ENCODE measurements around the gene C10orf71.

Gene C10orf71

GRCh38 chr10:49290607-49291006 lies 8.4 kb upstream of the C10orf71 start:
- DNase-seq (ENCODE audit: low spot score), result no peak

GRCh38 chr10:49292565-49293207 lies 6.3 kb upstream of the C10orf71 start:
- no peak for DNase-seq (ENCODE audit: low spot score)

GRCh38 chr10:49293208-49293603 lies 5.8 kb upstream of the C10orf71 start:
- DNase-seq (ENCODE audit: low spot score), result no peak

- DNase-seq (ENCODE audit: low spot score), result no peak
Measured at GRCh38 chr10:49294731-49295130, 4.2 kb upstream of the C10orf71 start.

GRCh38 chr10:49295297-49295696 lies 3.7 kb upstream of the C10orf71 start:
- DNase-seq (ENCODE audit: low spot score), result no peak

- no peak for DNase-seq (ENCODE audit: low spot score)
Measured at GRCh38 chr10:49296382-49296781, 2.6 kb upstream of the C10orf71 start.

- no peak for DNase-seq (ENCODE audit: low spot score)
Measured at GRCh38 chr10:49296836-49297235, 2.1 kb upstream of the C10orf71 start.

- DNase-seq (ENCODE audit: low spot score), result no peak
Measured at GRCh38 chr10:49297818-49298670, 926 bp upstream of the C10orf71 start.

GRCh38 chr10:49298671-49298982 lies 343 bp upstream of the C10orf71 start:
- peak; percentile 51 for DNase-seq (ENCODE audit: low spot score)

- no peak for DNase-seq (ENCODE audit: low spot score)
Measured at GRCh38 chr10:49299816-49300139, 808 bp downstream of the C10orf71 start.

GRCh38 chr10:49300140-49300974 lies 1.4 kb downstream of the C10orf71 start:
- DNase-seq (ENCODE audit: low spot score), result no peak

GRCh38 chr10:49301302-49301701 lies 2.3 kb downstream of the C10orf71 start:
- DNase-seq (ENCODE audit: low spot score), result no peak

- DNase-seq (ENCODE audit: low spot score), result no peak
Measured at GRCh38 chr10:49302088-49302487, 3.1 kb downstream of the C10orf71 start.

- no peak for DNase-seq (ENCODE audit: low spot score)
Measured at GRCh38 chr10:49303711-49304110, 4.7 kb downstream of the C10orf71 start.

- no peak for DNase-seq (ENCODE audit: low spot score)
Measured at GRCh38 chr10:49304137-49304536, 5.2 kb downstream of the C10orf71 start.

GRCh38 chr10:49307921-49308320 lies 9.0 kb downstream of the C10orf71 start:
- no peak for DNase-seq (ENCODE audit: low spot score)

GRCh38 chr10:49308881-49309280 lies 9.9 kb downstream of the C10orf71 start:
- no peak for DNase-seq (ENCODE audit: low spot score)

- no peak for DNase-seq (ENCODE audit: low spot score)
Measured at GRCh38 chr10:49309691-49310411, 10.9 kb downstream of the C10orf71 start.

GRCh38 chr10:49310460-49310859 lies 11.5 kb downstream of the C10orf71 start:
- DNase-seq (ENCODE audit: low spot score), result no peak

- no peak for DNase-seq (ENCODE audit: low spot score)
Measured at GRCh38 chr10:49310901-49311554, 12.1 kb downstream of the C10orf71 start.

- DNase-seq (ENCODE audit: low spot score), result no peak
Measured at GRCh38 chr10:49311555-49312236, 12.7 kb downstream of the C10orf71 start.

All from ecto neural progenitor cell (in vitro differentiated cells).